PFSK-1 (cell line): ENCODE measurements around the gene IL20.

Source experiments
- FOXP2 ChIP-seq: optimal IDR thresholded peaks from 2 replicates; pipeline ENCODE3; 2011; ENCODE audit warnings: borderline replicate concordance, control low read depth, inconsistent platforms; ENCODE audit not compliant: insufficient read depth; ENCODE audit errors: extremely low read length, extremely low read depth
- POLR2AphosphoS5 ChIP-seq: IDR thresholded peaks from 2 replicates; pipeline ENCODE4 v1.6.1; 2012; ENCODE audit warnings: low read depth, mild to moderate bottlenecking, control low read depth, low read length, moderate library complexity
- SIN3A ChIP-seq: IDR thresholded peaks from 2 replicates; pipeline ENCODE4 v1.6.1; 2012; ENCODE audit warnings: mild to moderate bottlenecking, low read length, moderate library complexity, borderline replicate concordance; ENCODE audit not compliant: insufficient read depth
- TAF1 ChIP-seq: IDR thresholded peaks from 2 replicates; pipeline ENCODE4 v1.6.1; 2012; ENCODE audit warnings: low read length, control low read depth, borderline replicate concordance; ENCODE audit not compliant: insufficient read depth
- TF ChIP-seq, protein P1 (sequence below), 2 experiments: IDR thresholded peaks; 2 replicates each; pipeline versions ENCODE4 v1.6.1 to v1.8.0; 2011 to 2012; ENCODE audit warnings: low read depth in 2 of 2, low read length in 2 of 2, control low read depth in 1 of 2, inconsistent platforms in 1 of 2, mild to moderate bottlenecking in 1 of 2, moderate library complexity in 1 of 2; ENCODE audit not compliant: insufficient read depth in 1 of 2

The IL20 gene

DNA sequence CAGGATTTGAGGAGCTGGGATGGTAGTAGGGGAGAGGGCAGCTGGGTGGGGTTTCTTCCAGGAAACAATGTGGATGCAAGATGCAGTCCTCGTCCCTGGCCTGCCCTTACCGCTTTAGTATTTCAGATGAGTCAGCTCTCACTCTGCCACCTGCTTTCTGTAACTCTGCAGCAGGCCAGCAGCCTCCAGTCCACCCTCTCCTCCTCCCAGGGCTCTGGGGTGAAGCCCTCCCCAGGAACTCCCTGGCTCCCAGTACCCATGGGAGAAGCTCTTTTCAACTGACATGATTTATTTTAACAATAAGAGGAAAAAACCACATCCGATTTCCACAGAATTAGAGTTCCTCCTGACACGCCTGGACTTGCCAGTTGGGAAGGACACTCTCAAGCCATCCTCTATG is 39.0 kb upstream of the IL20 start:
- no peak for TF ChIP-seq TAF1
- TF ChIP-seq FOXP2 = no peak

DNA sequence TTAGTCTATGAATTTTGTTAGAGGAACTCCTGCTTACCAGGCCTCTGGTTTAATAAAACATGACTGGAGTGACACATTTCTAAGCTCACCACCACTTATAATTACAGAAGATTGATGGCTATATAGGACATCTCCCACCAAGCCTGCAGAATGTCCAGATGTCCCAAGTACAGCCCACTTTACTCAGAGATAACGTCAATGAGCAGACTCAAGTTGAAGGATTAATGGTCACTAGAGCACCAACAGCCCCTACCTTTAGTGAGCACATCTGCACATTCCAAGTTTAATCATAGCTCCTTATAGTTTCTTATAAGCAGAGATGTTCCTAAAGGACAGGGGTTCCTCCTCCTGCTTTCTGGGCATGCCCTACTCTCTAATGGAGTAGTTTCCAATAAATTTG is 37.4 kb upstream of the IL20 start:
- TF ChIP-seq, protein P1, sequence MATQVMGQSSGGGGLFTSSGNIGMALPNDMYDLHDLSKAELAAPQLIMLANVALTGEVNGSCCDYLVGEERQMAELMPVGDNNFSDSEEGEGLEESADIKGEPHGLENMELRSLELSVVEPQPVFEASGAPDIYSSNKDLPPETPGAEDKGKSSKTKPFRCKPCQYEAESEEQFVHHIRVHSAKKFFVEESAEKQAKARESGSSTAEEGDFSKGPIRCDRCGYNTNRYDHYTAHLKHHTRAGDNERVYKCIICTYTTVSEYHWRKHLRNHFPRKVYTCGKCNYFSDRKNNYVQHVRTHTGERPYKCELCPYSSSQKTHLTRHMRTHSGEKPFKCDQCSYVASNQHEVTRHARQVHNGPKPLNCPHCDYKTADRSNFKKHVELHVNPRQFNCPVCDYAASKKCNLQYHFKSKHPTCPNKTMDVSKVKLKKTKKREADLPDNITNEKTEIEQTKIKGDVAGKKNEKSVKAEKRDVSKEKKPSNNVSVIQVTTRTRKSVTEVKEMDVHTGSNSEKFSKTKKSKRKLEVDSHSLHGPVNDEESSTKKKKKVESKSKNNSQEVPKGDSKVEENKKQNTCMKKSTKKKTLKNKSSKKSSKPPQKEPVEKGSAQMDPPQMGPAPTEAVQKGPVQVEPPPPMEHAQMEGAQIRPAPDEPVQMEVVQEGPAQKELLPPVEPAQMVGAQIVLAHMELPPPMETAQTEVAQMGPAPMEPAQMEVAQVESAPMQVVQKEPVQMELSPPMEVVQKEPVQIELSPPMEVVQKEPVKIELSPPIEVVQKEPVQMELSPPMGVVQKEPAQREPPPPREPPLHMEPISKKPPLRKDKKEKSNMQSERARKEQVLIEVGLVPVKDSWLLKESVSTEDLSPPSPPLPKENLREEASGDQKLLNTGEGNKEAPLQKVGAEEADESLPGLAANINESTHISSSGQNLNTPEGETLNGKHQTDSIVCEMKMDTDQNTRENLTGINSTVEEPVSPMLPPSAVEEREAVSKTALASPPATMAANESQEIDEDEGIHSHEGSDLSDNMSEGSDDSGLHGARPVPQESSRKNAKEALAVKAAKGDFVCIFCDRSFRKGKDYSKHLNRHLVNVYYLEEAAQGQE (IDR thresholded peaks at IDR 0.05; ENCODE audit: insufficient read depth in 1 of 2, low read depth in 2 of 2, low read length in 2 of 2) = no peak
- TF ChIP-seq SIN3A (no peak), POLR2AphosphoS5 (no peak)

DNA sequence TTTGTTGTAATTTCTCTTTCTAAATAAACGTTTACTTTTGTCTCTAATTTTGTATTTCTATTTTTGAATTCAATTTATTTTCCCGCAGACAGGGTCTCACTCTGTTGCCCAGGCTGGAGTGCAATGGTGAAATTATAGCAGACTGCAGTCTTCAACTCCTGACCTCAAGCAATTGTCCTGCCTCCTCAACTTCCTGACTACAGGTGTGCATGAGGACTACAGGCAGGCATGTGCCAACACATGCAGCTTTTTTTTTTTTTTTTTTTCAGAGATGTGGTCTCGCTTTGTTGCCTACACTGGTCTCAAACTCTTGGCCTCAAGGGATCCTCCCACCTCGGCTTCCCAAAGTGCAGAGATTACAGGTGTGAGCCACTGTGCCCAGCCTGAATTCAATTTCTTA is 36.7 kb upstream of the IL20 start:
- TF ChIP-seq SIN3A (no peak), POLR2AphosphoS5 (no peak), FOXP2 (no peak), TAF1 (no peak)
- TF ChIP-seq, protein P1 (IDR thresholded peaks at IDR 0.05; ENCODE audit: insufficient read depth in 1 of 2, low read depth in 2 of 2, low read length in 2 of 2) = no peak

- no peak for TF ChIP-seq TAF1
- no peak for TF ChIP-seq FOXP2
- no peak for TF ChIP-seq POLR2AphosphoS5
- TF ChIP-seq, protein P1 (IDR thresholded peaks at IDR 0.05; ENCODE audit: insufficient read depth in 1 of 2, low read depth in 2 of 2, low read length in 2 of 2) = no peak
- TF ChIP-seq SIN3A = no peak
These were observed 36.1 kb upstream of the IL20 start for GRCh38 chr1:206829282-206829681.

- TF ChIP-seq SIN3A (no peak), FOXP2 (no peak), POLR2AphosphoS5 (no peak), TAF1 (no peak)
- TF ChIP-seq, protein P1 (IDR thresholded peaks at IDR 0.05; ENCODE audit: insufficient read depth in 1 of 2, low read depth in 2 of 2, low read length in 2 of 2) = no peak
These were observed 35.5 kb upstream of the IL20 start for GRCh38 chr1:206829875-206830274.

DNA sequence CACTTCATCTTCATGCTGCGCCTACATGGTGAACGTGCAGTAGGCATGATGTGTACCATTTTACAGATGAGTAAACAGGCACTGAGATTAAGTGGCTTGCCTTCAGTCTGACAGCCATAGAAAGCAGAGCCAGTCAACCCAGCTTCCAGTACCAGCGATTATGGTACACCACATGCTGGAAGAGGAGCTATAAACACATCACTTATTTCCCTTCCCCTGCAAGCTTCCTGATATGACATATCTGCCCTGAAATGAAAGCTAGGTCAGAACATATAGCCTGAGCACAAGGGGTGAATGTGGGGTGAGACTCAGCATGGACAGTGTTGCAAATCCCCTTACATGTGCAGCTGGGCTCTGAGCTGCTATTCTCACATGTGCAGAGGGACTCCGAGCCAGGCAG is 33.8 kb upstream of the IL20 start:
- no peak for TF ChIP-seq FOXP2
- no peak for TF ChIP-seq SIN3A
- TF ChIP-seq, protein P1 (IDR thresholded peaks at IDR 0.05; ENCODE audit: insufficient read depth in 1 of 2, low read depth in 2 of 2, low read length in 2 of 2) = no peak
- TF ChIP-seq POLR2AphosphoS5 = no peak
- TF ChIP-seq TAF1 = no peak
